CD4-positive, alpha-beta T cell treated with Interleukin-15 for 1 hour (primary cell): ENCODE data around the gene NUTM2E.
"Not testable (repeated sequence)": the region's sequence is repeated elsewhere in the genome, so short reads cannot be mapped to it uniquely, and the experiment has no call there.

ENCODE experiments used
- DNase-seq: peaks from one replicate; pipeline ENCODE4 v3.0.0-alpha.2; 2020

NUTM2E gene

DNA sequence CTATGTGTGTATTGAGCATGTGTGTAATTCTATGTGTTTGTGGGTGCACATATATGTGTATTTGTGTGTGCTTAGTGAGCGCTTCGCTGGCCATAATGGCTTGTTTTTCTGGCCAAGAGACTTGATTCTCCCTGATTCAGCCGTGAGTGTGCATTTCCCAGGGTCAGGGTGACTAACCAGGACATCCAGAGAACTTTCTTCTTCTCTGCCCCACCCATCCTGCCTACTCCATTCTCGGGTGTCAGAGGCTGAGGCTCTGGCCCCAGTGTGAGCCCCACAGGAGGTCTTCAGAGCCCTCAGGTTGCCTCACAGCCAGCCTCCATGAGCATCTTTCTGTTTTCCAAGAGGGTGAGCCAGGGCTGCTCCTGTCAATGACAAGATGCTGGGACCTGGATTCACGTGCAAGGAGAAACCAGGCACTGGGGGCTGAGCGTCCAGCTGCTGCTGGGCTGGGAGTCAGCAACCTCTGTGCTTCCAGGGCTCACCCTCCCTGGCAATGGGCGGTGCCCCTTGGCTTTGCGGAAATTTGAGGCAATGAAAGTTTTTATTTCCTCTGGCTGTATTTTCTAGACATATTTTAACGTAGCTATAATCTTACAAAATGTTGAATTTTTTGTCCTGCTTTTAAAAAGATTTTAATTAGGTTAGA is 40.5 kb downstream of the NUTM2E start:
- DNase-seq = not testable (repeated sequence)

DNA sequence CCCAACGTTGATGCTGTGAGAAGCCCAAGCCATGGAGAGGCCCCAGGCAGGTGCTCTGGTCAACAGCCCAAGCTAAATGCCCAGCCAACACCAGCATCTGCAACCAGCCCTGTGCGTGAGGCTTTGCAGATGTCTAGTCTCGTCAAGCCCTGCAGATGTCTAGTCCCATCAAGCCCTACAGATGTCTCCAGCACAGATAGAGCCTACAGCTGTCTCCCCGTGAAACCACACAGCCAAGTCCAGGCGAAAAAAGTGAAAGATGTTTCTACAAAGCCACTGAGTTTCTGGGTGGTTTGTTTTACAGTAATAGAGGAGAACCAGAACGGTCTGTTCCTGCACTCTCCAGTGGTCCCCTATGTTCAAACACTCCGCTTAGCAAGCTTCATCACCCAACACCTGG is 41.5 kb downstream of the NUTM2E start:
- not testable (repeated sequence) for DNase-seq

DNA sequence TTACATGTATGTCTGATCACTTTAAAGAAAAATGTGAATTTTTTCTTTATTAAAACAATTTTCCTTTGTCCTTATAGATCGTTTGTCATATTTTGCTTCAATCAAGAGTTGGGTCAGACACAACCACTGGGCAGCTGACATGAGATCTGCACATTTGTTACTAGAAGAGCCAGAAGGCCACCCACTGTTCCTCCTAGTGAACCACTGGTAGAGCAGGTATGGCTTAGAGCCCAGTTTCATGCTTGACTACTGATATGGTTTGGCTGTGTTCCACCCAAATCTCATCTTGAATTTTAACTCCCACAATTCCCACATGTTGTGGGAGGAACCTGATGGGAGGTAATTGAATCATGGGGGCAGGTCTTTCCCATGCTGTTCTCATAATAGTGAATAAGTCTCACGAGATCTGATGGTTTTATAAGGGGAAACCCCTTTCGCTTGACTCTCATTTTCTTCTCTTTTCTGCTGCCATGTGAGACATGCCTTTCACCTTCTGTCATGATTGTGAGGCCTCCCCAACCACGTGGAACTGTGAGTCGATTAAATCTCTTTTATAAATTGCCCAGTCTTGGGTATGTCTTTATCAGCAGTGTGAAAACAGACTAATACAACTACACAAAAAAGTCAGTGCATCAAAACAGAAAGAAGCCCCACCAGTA is 43.0 kb downstream of the NUTM2E start:
- not testable (repeated sequence) for DNase-seq

DNA sequence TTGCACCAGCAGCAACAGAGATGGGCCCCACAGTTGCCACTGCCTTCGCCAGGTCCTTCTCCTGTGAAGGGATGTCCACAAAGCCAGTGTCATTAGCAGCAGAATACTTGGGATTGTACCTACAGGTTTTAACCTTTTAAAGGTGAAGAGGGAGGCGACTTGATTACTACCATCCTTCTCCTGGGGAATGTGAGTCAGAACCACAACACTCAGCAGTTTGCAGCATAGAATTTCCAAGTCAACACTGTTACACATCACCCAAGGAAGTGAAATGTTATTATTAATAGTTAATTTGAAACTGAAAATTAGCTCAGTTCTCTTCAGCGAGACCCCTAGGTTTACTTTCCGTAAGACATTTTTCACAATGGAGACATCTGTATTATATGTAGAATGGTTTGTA is 45.2 kb downstream of the NUTM2E start:
- DNase-seq = not testable (repeated sequence)
